ENCODE data around the gene SAV1.

The SAV1 gene

DNA sequence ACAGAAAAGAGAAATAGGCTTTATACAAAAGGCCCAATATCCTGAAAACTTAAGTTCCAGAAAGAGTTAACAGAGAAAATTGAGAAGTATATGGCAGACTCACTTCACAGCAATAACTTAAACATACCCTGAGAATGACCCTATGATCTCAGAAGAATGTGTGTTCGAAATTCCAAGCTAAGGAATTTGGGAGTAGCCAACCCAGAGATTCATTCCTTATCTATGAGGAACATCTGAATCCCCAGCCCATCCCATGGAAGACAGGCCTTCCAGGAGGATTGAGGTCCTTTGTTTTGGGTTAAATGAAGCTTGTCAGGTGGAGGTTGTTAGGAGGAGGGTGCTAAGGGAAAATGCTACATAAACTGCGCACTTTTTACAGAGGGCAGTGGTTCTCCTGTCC, 7.5 kb upstream of the SAV1 start:
- DNase-seq, result no peak
- no peak overlapping the region for H2AFZ ChIP-seq (ENCODE audit: low read depth, low read length)
- H3K9me3 ChIP-seq (ENCODE audit: insufficient read depth, low read length, severe bottlenecking), result no peaks in the 10 kb centered on the region
- no peak overlapping the region for H3K4me2 ChIP-seq (ENCODE audit: insufficient read depth, low read length)
- H3K27me3 ChIP-seq (ENCODE audit: insufficient read depth, low read length, poor library complexity), result no peaks in the 10 kb centered on the region
- no peaks in the 10 kb centered on the region for H3K36me3 ChIP-seq (ENCODE audit: insufficient read depth, low read length)
- no peak for ATAC-seq (ENCODE audit: insufficient read depth, low read depth)
- H3K9ac ChIP-seq (ENCODE audit: low read depth, low read length), result no peak overlapping the region
- no peak overlapping the region for H3K27ac ChIP-seq (ENCODE audit: low read length)
- no peak for TF ChIP-seq EZH2 (IDR thresholded peaks at IDR 0.05; ENCODE audit: borderline replicate concordance, low read depth, low read length, severe bottlenecking)
- TF ChIP-seq, protein P1, sequence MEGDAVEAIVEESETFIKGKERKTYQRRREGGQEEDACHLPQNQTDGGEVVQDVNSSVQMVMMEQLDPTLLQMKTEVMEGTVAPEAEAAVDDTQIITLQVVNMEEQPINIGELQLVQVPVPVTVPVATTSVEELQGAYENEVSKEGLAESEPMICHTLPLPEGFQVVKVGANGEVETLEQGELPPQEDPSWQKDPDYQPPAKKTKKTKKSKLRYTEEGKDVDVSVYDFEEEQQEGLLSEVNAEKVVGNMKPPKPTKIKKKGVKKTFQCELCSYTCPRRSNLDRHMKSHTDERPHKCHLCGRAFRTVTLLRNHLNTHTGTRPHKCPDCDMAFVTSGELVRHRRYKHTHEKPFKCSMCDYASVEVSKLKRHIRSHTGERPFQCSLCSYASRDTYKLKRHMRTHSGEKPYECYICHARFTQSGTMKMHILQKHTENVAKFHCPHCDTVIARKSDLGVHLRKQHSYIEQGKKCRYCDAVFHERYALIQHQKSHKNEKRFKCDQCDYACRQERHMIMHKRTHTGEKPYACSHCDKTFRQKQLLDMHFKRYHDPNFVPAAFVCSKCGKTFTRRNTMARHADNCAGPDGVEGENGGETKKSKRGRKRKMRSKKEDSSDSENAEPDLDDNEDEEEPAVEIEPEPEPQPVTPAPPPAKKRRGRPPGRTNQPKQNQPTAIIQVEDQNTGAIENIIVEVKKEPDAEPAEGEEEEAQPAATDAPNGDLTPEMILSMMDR (IDR thresholded peaks at IDR 0.05; ENCODE audit: borderline replicate concordance, extremely low read depth, low read length, poor library complexity, severe bottlenecking), result no peak
- H3K4me3 ChIP-seq (ENCODE audit: low read depth in 1 of 2, low read length in 2 of 2), result no peak overlapping the region
- H3K79me2 ChIP-seq (ENCODE audit: insufficient read depth, low read length), result no peaks in the 10 kb centered on the region
- no peaks in the 10 kb centered on the region for H3K4me1 ChIP-seq (ENCODE audit: insufficient read depth, low read length)
- no peaks in the 10 kb centered on the region for H4K20me1 ChIP-seq (ENCODE audit: insufficient read depth, low read length)

DNA sequence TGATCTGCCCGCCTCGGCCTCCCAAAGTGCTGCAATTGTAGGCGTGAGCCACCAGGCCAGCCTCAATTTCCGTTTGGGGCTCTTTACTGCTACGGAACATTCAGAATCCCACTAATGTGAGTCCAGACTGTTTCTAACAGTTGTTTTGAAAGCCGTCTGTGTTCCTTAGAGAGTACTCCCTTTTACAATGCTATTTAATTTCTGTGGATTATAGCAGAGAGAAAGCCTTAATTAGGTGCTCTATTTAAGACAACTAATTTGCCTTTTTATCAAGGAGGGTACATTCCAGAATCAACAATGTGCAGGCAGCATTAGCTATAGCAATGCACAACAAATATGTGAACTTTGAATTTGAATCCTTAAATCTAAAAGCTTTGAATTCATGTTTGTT, 2.8 kb upstream of the SAV1 start:
- Histone ChIP-seq H2AFZ (ENCODE audit: low read depth, low read length) (no peak overlapping the region), H3K36me3 (ENCODE audit: insufficient read depth, low read length) (no peaks in the 10 kb centered on the region), H3K4me3 (ENCODE audit: low read depth in 1 of 2, low read length in 2 of 2) (no peak overlapping the region), H3K9ac (ENCODE audit: low read depth, low read length) (no peak overlapping the region), H3K4me2 (ENCODE audit: insufficient read depth, low read length) (no peak overlapping the region), H3K27ac (ENCODE audit: low read length) (no peak overlapping the region), H3K9me3 (ENCODE audit: insufficient read depth, low read length, severe bottlenecking) (no peaks in the 10 kb centered on the region), H4K20me1 (ENCODE audit: insufficient read depth, low read length) (no peaks in the 10 kb centered on the region), H3K79me2 (ENCODE audit: insufficient read depth, low read length) (peaks cover 17% of the 10 kb centered on the region), H3K4me1 (ENCODE audit: insufficient read depth, low read length) (peaks cover 23% of the 10 kb centered on the region), H3K27me3 (ENCODE audit: insufficient read depth, low read length, poor library complexity) (peaks cover 11% of the 10 kb centered on the region)
- DNase-seq (no peak), ATAC-seq (ENCODE audit: insufficient read depth, low read depth) (no peak)
- TF ChIP-seq, protein P1 (IDR thresholded peaks at IDR 0.05; ENCODE audit: borderline replicate concordance, extremely low read depth, low read length, poor library complexity, severe bottlenecking), result no peak
- no peak for TF ChIP-seq EZH2 (IDR thresholded peaks at IDR 0.05; ENCODE audit: borderline replicate concordance, low read depth, low read length, severe bottlenecking)

DNA sequence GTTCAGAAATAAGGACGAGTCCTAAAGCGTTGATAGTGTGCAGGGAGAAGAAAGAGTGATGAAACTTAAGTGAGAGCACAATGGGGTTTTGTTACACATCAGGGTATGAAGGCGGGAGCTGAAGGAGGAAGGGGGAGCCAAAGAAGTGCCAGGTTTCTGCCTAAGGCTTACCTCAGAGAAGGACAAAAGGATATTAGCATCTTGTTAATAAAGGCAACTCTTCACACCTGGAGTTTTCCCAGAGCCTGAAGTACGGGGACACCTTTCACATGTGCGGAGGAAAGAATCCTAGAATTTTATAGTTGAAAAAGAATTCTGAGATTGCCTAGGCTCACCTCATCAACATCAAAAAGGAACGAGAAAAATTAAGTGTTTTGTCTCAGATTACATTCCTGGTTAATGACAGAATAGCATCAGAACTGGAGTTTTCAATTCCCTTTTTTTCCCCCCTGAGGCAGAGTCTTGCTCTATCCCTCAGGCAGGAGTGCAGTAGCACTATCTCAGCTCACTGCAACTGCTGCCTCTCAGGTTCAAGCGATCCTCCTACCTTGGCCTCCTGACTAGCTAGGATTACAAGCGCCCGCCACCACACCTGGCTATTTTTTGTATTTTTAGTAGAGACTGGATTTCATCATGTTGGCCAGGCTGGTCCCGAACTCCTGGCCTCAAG, 2.2 kb upstream of the SAV1 start:
- no peak for DNase-seq
- Histone ChIP-seq H3K4me3 (ENCODE audit: low read depth in 1 of 2, low read length in 2 of 2) (no peak overlapping the region), H3K79me2 (ENCODE audit: insufficient read depth, low read length) (peaks cover 17% of the 10 kb centered on the region), H3K36me3 (ENCODE audit: insufficient read depth, low read length) (no peaks in the 10 kb centered on the region), H3K9me3 (ENCODE audit: insufficient read depth, low read length, severe bottlenecking) (no peaks in the 10 kb centered on the region), H3K9ac (ENCODE audit: low read depth, low read length) (no peak overlapping the region), H2AFZ (ENCODE audit: low read depth, low read length) (no peak overlapping the region), H3K27me3 (ENCODE audit: insufficient read depth, low read length, poor library complexity) (peaks cover 11% of the 10 kb centered on the region), H4K20me1 (ENCODE audit: insufficient read depth, low read length) (no peaks in the 10 kb centered on the region), H3K4me2 (ENCODE audit: insufficient read depth, low read length) (no peak overlapping the region), H3K4me1 (ENCODE audit: insufficient read depth, low read length) (peaks cover 29% of the 10 kb centered on the region), H3K27ac (ENCODE audit: low read length) (no peak overlapping the region)
- TF ChIP-seq EZH2 (IDR thresholded peaks at IDR 0.05; ENCODE audit: borderline replicate concordance, low read depth, low read length, severe bottlenecking), result no peak
- TF ChIP-seq, protein P1 (IDR thresholded peaks at IDR 0.05; ENCODE audit: borderline replicate concordance, extremely low read depth, low read length, poor library complexity, severe bottlenecking), result no peak
- no peak for ATAC-seq (ENCODE audit: insufficient read depth, low read depth)

Measured in DND-41 (cell line).